GM18951 (cell line): ENCODE data around the gene PTPN3.
"Not testable (repeated sequence)": the region's sequence is repeated elsewhere in the genome, so short reads cannot be mapped to it uniquely, and the experiment has no call there.

Experiments used
- POLR2A ChIP-seq: IDR thresholded peaks from 4 replicates; pipeline ENCODE4 v1.6.1; 2011; ENCODE audit warnings: mild to moderate bottlenecking; ENCODE audit not compliant: insufficient read length, insufficient read depth; ENCODE audit errors: extremely low read depth
- in situ Hi-C: fragments of 300-500 bp; cut with MboI; formaldehyde crosslinking; loops from one replicate; pipeline ENCODE4 v1.12.0; 2022; ENCODE audit warnings: low sequenced_read_pairs, mixed read lengths, inconsistent platforms; ENCODE audit not compliant: unreplicated experiment

The PTPN3 gene, protein sequence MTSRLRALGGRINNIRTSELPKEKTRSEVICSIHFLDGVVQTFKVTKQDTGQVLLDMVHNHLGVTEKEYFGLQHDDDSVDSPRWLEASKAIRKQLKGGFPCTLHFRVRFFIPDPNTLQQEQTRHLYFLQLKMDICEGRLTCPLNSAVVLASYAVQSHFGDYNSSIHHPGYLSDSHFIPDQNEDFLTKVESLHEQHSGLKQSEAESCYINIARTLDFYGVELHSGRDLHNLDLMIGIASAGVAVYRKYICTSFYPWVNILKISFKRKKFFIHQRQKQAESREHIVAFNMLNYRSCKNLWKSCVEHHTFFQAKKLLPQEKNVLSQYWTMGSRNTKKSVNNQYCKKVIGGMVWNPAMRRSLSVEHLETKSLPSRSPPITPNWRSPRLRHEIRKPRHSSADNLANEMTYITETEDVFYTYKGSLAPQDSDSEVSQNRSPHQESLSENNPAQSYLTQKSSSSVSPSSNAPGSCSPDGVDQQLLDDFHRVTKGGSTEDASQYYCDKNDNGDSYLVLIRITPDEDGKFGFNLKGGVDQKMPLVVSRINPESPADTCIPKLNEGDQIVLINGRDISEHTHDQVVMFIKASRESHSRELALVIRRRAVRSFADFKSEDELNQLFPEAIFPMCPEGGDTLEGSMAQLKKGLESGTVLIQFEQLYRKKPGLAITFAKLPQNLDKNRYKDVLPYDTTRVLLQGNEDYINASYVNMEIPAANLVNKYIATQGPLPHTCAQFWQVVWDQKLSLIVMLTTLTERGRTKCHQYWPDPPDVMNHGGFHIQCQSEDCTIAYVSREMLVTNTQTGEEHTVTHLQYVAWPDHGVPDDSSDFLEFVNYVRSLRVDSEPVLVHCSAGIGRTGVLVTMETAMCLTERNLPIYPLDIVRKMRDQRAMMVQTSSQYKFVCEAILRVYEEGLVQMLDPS

DNA sequence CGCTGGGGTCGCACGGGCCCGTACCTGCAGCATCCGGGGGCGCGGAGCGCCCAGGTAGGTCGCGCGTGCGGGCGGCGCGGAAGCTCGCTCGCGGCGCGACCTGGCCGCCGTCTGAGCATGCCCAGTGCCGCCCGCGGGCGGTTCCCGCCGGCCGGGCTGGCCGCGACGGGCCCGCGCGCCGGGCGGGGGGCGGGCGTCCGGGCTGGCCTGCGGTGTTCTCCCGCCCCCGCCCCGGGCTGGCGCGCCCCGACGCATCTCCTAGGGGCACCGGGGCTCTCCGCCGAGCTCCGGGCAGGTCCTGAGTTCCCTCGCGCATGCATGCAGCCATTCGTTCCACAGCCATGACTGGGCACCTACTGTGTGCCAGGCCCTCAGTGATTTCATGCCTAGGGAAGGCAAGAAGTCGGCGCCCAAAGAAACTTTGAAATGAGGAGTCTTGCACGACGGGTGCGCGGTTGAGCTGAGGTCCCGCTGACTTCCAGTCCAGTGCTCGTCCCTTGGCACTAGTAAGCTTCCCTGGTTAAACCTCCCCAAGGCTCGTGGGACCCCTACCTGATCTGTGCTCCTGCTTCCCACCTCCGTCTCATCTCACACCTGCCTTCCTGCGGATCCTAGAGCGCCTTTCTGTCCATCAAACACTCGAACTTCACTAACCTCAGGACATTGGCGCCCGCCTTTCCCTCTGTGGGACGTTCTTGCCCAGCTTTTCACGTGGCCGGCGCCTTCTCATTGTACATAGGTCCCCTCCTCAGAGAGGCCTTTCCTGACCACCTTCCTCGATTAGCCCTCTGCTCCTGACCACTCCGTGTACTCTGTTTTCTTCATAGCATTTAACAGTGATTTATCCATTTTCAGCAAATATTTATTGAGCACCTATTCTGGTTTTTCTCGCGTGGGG lies at the start of gene PTPN3:
Gene PTPN3, minus strand, starts transcription at position 113 of the 898 bp plus-strand sequence. CDS start 34,873 bp downstream, outside the sequence.
- in situ Hi-C loops = no loop called here
- no peak for TF ChIP-seq POLR2A

GRCh38 chr9:109544954-109545353 lies 46.8 kb upstream of the PTPN3 start:
- in situ Hi-C loops = not testable (repeated sequence)

DNA sequence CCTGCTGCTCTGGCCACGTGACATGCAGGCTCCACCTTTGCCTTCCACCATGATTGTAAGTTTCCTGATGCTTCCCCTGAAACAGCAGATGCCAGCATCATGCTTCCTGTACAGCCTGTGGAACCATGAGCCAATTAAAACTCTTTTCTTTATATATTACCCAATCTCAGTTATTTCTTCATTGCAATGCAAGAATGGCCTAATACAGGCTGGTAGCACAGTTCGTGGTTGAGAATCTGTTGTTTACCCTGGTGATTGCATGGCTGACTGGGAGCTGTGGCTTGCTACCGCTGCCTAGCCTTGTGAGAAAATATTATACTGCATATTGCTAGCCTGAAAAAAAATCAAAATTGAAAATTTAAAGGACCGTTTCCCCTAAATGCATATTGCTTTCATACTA lies 44.8 kb upstream of the PTPN3 start:
- in situ Hi-C loops = no loop called here
- TF ChIP-seq POLR2A = no peak

DNA sequence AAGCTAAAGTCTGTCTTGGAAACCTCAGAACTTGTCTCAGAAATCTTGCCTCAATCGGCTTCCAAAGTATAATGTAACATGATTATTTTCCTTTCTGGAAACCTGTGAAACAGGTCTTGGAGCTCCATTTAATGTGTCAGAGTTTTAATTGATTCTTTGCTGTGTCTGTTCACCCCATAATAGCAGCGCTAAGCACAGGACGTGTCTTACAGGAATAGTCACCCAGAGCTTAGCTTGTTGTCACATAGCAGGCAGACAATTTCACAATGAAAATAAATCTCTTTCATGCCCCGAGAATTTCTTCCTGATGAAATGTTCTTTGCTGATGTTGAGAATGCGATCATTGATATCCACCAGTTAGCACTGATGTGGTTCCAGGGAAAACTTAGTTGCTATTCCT lies 40.2 kb upstream of the PTPN3 start:
- in situ Hi-C loops = no loop called here
- no peak for TF ChIP-seq POLR2A

GRCh38 chr9:109537288-109537687 lies 39.2 kb upstream of the PTPN3 start:
- no peak for TF ChIP-seq POLR2A
- in situ Hi-C loops = no loop called here

GRCh38 chr9:109536859-109537258 lies 38.8 kb upstream of the PTPN3 start:
- no peak for TF ChIP-seq POLR2A
- in situ Hi-C loops = no loop called here

- in situ Hi-C loops = no loop called here
- TF ChIP-seq POLR2A = no peak
These were observed 37.3 kb upstream of the PTPN3 start for GRCh38 chr9:109535365-109535764.

- TF ChIP-seq POLR2A = no peak
- in situ Hi-C loops = no loop called here
These were observed 36.0 kb upstream of the PTPN3 start for GRCh38 chr9:109534151-109534550.

GRCh38 chr9:109532652-109533051 lies 34.5 kb upstream of the PTPN3 start:
- in situ Hi-C loops = not testable (repeated sequence)

DNA sequence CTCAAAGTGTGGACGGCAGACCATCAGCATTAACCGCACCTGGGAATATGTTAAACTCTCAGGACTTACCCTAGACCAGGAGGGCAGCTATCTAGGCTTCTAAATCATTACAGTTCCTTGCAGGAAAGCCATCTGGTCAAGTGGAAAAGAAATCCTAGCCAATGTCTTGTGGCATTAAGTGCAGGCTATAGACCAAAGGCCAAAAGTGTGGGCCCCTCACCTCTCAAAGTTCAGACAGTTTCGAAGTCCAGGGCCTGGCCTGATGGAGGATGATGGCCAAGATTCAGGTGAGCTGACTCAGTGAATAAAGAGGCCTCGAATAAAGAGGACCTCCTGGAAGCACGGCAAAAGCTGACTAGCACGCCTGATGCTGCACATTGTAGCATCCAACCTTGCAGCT lies 24.0 kb upstream of the PTPN3 start:
- in situ Hi-C loops = no loop called here
- no peak for TF ChIP-seq POLR2A

GRCh38 chr9:109520475-109521132 lies 22.5 kb upstream of the PTPN3 start:
- TF ChIP-seq POLR2A = no peak
- in situ Hi-C loops = no loop called here

DNA sequence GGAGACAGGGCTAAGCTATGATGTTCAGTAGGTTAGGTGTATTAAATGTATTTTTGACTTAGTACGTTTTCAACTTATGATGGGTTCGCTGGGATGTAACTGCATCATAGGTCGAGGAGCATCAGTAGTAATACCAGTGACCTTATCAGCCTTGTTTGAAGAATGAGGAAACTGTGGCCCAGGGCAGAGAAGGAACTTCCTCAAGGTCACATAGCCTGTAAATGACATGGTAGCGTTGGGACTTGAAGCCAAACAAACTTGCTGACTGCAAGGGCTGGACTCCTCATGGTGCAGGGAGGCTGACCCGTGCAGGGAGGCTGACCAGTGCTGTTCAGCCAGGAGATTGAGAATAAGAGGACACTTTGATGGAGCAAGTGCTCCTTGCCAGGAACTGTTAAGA lies 21.3 kb upstream of the PTPN3 start:
- TF ChIP-seq POLR2A = no peak
- in situ Hi-C loops = no loop called here
